Endothelial cell of umbilical vein (primary cell): ENCODE measurements around the gene HES3. TPM values are rescaled to one million over a fixed set of nuclear protein-coding genes. Genes with fewer than 3 reads are reported as not detected.

ENCODE experiments used
- BruUV-seq: library from RNA; stranded (reverse); fragments of 400-500 nt; replicated peaks from 2 replicates; lab custom pipeline; 2021; lab: Mats Ljungman, UMichigan
- CTCF ChIA-PET: fragments of 300-600, 350-600 bp; sonication (Branson Sonifier 250); formaldehyde crosslinking; loops from one replicate; lab custom pipeline; 2021; ENCODE audit warnings: antibody characterized with exemption, inconsistent platforms; lab: Charles Lee
- POLR2A ChIA-PET: fragments of 300-600, 350-600 bp; sonication (Branson Sonifier 250); formaldehyde crosslinking; loops from one replicate; lab custom pipeline; 2021; ENCODE audit warnings: antibody characterized with exemption, inconsistent platforms; lab: Charles Lee
- DNase-seq: peaks from one replicate; pipeline ENCODE4 v3.0.0-alpha.2; 2011; ENCODE audit warnings: low read depth, low spot score
- FAIRE-seq: peaks from 2 replicates; lab custom pipeline; 2011; peaks lifted over from hg19 to GRCh38; lab: Jason Lieb, UNC
- H2AFZ ChIP-seq: 2 replicates; pipeline ENCODE4 v1.6.0; 2012; ENCODE audit warnings: low read depth, low read length, control low read depth, inconsistent platforms
- H3K27ac ChIP-seq: 2 replicates; pipeline ENCODE4 v1.5.1; 2011; ENCODE audit warnings: low read depth, mild to moderate bottlenecking, control low read depth, low read length, moderate library complexity; ENCODE audit not compliant: insufficient read depth
- H3K27me3 ChIP-seq, 2 experiments: 2 replicates each; pipeline versions ENCODE4 v1.6.0 to v1.6.1; 2011; ENCODE audit warnings: low read length in 2 of 2, mixed read lengths in 1 of 2; ENCODE audit not compliant: control insufficient read depth in 2 of 2, insufficient read depth in 2 of 2
- H3K36me3 ChIP-seq, 2 experiments: 2 replicates in 1 of 2; 3 replicates in 1 of 2; pipeline ENCODE4 v1.5.1; 2011; ENCODE audit warnings: low read length in 2 of 2, mild to moderate bottlenecking in 1 of 2, moderate library complexity in 1 of 2; ENCODE audit not compliant: control insufficient read depth in 2 of 2, insufficient read depth in 2 of 2; ENCODE audit errors: extremely low read depth in 1 of 2
- H3K4me1 ChIP-seq: 3 replicates; pipeline ENCODE4 v1.5.1; 2011; ENCODE audit warnings: mild to moderate bottlenecking, low read length; ENCODE audit not compliant: control insufficient read depth, insufficient read depth; ENCODE audit errors: extremely low read depth
- H3K4me2 ChIP-seq: 2 replicates; pipeline ENCODE4 v1.6.1; 2011; ENCODE audit warnings: low read length, control low read depth, mixed read lengths; ENCODE audit not compliant: insufficient read depth
- H3K4me3 ChIP-seq, 3 experiments: fragments of 200-600 bp in 1 of 3; sonication (generic), shearing (Covaris generic) in 1 of 3; replicated peaks in 1 of 3; 2 replicates each; pipeline ENCODE4 v1.5.1; 2011 to 2016; ENCODE audit warnings: control low read depth in 3 of 3, low read length in 3 of 3, mild to moderate bottlenecking in 2 of 3, inconsistent platforms in 1 of 3, low read depth in 1 of 3, moderate library complexity in 1 of 3; ENCODE audit not compliant: insufficient read depth in 1 of 3
- H3K79me2 ChIP-seq: 2 replicates; pipeline ENCODE4 v1.6.0; 2012; ENCODE audit warnings: low read length, inconsistent platforms; ENCODE audit not compliant: control insufficient read depth, insufficient read depth
- H3K9ac ChIP-seq: replicated peaks from 2 replicates; pipeline ENCODE3; 2011; ENCODE audit warnings: low read length, control low read depth; ENCODE audit not compliant: insufficient read depth; ENCODE audit errors: extremely low read depth
- H3K9me1 ChIP-seq: replicated peaks from 3 replicates; pipeline ENCODE4 v1.6.0; 2011; ENCODE audit warnings: mild to moderate bottlenecking, low read length; ENCODE audit not compliant: control insufficient read depth, insufficient read depth; ENCODE audit errors: extremely low read depth
- H3K9me3 ChIP-seq: replicated peaks from 2 replicates; pipeline ENCODE4 v1.5.1; 2012; ENCODE audit warnings: low read length, inconsistent platforms; ENCODE audit not compliant: control insufficient read depth, insufficient read depth
- H4K20me1 ChIP-seq: replicated peaks from 2 replicates; pipeline ENCODE3; 2011; ENCODE audit warnings: mild to moderate bottlenecking, low read length; ENCODE audit not compliant: control insufficient read depth, insufficient read depth; ENCODE audit errors: extremely low read depth
- EZH2 ChIP-seq: IDR thresholded peaks from 2 replicates; pipeline ENCODE4 v1.6.1; 2012; ENCODE audit warnings: borderline replicate concordance, low read depth, mild to moderate bottlenecking, moderate library complexity, low read length, inconsistent platforms; ENCODE audit not compliant: severe bottlenecking
- FOS ChIP-seq: IDR thresholded peaks from 2 replicates; pipeline ENCODE4 v1.6.1; 2011; ENCODE audit warnings: mild to moderate bottlenecking, low read length, moderate library complexity, borderline replicate concordance; ENCODE audit not compliant: insufficient read depth
- GATA2 ChIP-seq: IDR thresholded peaks from 2 replicates; pipeline ENCODE4 v1.7.0; 2011; ENCODE audit warnings: low read depth, mild to moderate bottlenecking, moderate library complexity, mixed read lengths, low read length; ENCODE audit not compliant: insufficient read length, insufficient read depth
- JUN ChIP-seq: IDR thresholded peaks from 2 replicates; pipeline ENCODE4 v1.6.1; 2011; ENCODE audit warnings: borderline replicate concordance, low read depth; ENCODE audit not compliant: insufficient read length, insufficient read depth
- MYC ChIP-seq: IDR thresholded peaks from one replicate; pipeline ENCODE4 v1.6.1; 2011; ENCODE audit warnings: mild to moderate bottlenecking, low read depth, low read length
- POLR2A ChIP-seq: IDR thresholded peaks from 2 replicates; pipeline ENCODE4 v1.6.1; 2012; ENCODE audit warnings: low read depth, mild to moderate bottlenecking, control low read depth, low read length
- POLR2AphosphoS5 ChIP-seq: IDR thresholded peaks from 2 replicates; pipeline ENCODE4 v1.6.1; 2012; ENCODE audit warnings: low read depth, mild to moderate bottlenecking, control low read depth, low read length, moderate library complexity; ENCODE audit not compliant: insufficient read depth
- dilution Hi-C: fragments of 300-500 bp; cut with MboI; formaldehyde crosslinking; loops from one replicate; pipeline ENCODE4 v1.15.0; 2019; ENCODE audit warnings: low sequenced_read_pairs; ENCODE audit not compliant: extremely low pct_ligation_motif_present
- intact Hi-C: fragments of 100-400 bp; cut with micrococcal nuclease; formaldehyde crosslinking; loops from one replicate; pipeline ENCODE4 v1.10.0; 2022
- polyA plus RNA-seq, 4 experiments: library from polyadenylated mRNA; depleted of rRNA in 3 of 4; stranded (reverse) in 3 of 4; unstranded in 1 of 4; fragments of >200 nt; gene quantifications; 2 replicates each; pipeline versions ENCODE4 v1.2.1 to v1.2.3, GENCODE V29; 2011 to 2012; ENCODE audit warnings: missing spikeins in 1 of 4
- total RNA-seq: library from RNA; stranded (reverse); gene quantifications from 2 replicates; pipeline ENCODE4 v1.2.3, GENCODE V29; 2021
- TF ChIP-seq, protein P1 (sequence below), 2 donors: IDR thresholded peaks; 1 replicate in 1 of 2; 2 replicates in 1 of 2; pipeline ENCODE4 v1.5.1; 2011; ENCODE audit warnings: low read length in 2 of 2, mild to moderate bottlenecking in 2 of 2, moderate library complexity in 2 of 2, control low read depth in 1 of 2, inconsistent platforms in 1 of 2, low read depth in 1 of 2; ENCODE audit not compliant: insufficient read depth in 1 of 2; ENCODE audit errors: extremely low read depth in 1 of 2
- TF ChIP-seq, protein P2 (sequence below): IDR thresholded peaks from 2 replicates; pipeline ENCODE4 v1.6.1; 2011; ENCODE audit not compliant: insufficient read depth, insufficient read length

HES3 gene
- total and polyA plus RNA-seq, 2 donors (not counting 3 experiments of a cell fraction or from before 2014, with no cell fraction given), result not detected

DNA sequence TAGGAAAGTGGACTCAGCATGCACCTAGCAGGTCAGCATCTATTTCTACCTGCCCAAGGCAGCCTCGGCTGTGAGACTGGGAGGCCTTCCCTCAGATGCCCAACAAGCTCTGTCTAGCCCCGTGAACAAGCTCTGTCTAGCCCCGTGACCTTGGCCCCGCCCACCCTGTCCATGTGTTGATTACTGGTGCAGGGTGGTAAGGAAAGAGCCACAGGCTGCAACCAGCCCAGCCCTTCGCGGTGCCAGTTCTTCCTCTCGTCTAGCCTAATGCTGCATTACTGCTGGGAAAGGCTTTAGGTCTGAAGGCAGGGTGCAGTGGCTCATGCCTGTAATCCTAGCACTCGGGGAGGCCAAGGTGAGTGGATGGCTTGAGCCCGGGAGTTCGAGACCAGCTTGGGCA lies 14.7 kb downstream of the HES3 start:
- FAIRE-seq, result no peak
- Histone ChIP-seq H3K4me2 (no peak overlapping the region), H3K9me3 (no peaks in the 10 kb centered on the region), H3K27me3 (no peaks in the 10 kb centered on the region), H4K20me1 (no peaks in the 10 kb centered on the region), H3K9ac (no peak overlapping the region), H3K9me1 (no peaks in the 10 kb centered on the region), H3K4me1 (no peaks in the 10 kb centered on the region), H3K4me3 (no peak overlapping the region), H2AFZ (no peak overlapping the region), H3K36me3 (no peaks in the 10 kb centered on the region), H3K27ac (no peak overlapping the region), H3K79me2 (no peaks in the 10 kb centered on the region)
- intact Hi-C loops, result no loop called here
- DNase-seq, result no peak
- CTCF ChIA-PET, result interaction anchor here (0.9 to 3.6 kb wide), 4 partner anchors 11 to 181 kb away, joined by 3 to 21 read pairs (median 8); no protein-coding TSS in a partner anchor
- TF ChIP-seq POLR2A (no peak), FOS (no peak), EZH2 (no peak), JUN (no peak), MYC (no peak), GATA2 (no peak), POLR2AphosphoS5 (no peak)
- TF ChIP-seq, protein P1, sequence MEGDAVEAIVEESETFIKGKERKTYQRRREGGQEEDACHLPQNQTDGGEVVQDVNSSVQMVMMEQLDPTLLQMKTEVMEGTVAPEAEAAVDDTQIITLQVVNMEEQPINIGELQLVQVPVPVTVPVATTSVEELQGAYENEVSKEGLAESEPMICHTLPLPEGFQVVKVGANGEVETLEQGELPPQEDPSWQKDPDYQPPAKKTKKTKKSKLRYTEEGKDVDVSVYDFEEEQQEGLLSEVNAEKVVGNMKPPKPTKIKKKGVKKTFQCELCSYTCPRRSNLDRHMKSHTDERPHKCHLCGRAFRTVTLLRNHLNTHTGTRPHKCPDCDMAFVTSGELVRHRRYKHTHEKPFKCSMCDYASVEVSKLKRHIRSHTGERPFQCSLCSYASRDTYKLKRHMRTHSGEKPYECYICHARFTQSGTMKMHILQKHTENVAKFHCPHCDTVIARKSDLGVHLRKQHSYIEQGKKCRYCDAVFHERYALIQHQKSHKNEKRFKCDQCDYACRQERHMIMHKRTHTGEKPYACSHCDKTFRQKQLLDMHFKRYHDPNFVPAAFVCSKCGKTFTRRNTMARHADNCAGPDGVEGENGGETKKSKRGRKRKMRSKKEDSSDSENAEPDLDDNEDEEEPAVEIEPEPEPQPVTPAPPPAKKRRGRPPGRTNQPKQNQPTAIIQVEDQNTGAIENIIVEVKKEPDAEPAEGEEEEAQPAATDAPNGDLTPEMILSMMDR (IDR thresholded peaks at IDR 0.05; ENCODE audit: extremely low read depth in 1 of 2, insufficient read depth in 1 of 2, low read depth in 1 of 2, low read length in 2 of 2), result no peak
- TF ChIP-seq, protein P2, sequence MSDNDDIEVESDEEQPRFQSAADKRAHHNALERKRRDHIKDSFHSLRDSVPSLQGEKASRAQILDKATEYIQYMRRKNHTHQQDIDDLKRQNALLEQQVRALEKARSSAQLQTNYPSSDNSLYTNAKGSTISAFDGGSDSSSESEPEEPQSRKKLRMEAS, result no peak
- BruUV-seq, result no TSS peak
- POLR2A ChIA-PET, result no interaction called here
- dilution Hi-C loops, result no loop called here
